ENCODE data around the gene CLECL1. TPM values are rescaled to one million over a fixed set of nuclear protein-coding genes. Genes with fewer than 3 reads are reported as not detected.

Gene CLECL1
- total RNA-seq, 1 experiment from 2014 or later = not detected

Other genes with a start within 250 kb of the CLECL1 start
- not detected for gene KLRB1, start 125.2 kb downstream of the CLECL1 start, total RNA-seq (2021; ENCODE audit: unreplicated experiment)
- 1.9 TPM for gene CLEC2D, start 63.4 kb downstream of the CLECL1 start, total RNA-seq (2021; ENCODE audit: unreplicated experiment)
- gene CD69, start 27.8 kb upstream of the CLECL1 start, total RNA-seq (2021; ENCODE audit: unreplicated experiment) = not detected
- gene KLRF1, start 94.4 kb upstream of the CLECL1 start, total RNA-seq (2021; ENCODE audit: unreplicated experiment) = not detected
- not detected for gene CLEC2B, start 136.3 kb upstream of the CLECL1 start, total RNA-seq (2021; ENCODE audit: unreplicated experiment)
- gene KLRF2, start 148.4 kb upstream of the CLECL1 start, total RNA-seq (2021; ENCODE audit: unreplicated experiment) = not detected
- not detected for gene CLEC2A, start 199.3 kb upstream of the CLECL1 start, total RNA-seq (2021; ENCODE audit: unreplicated experiment)
- not detected for gene CLEC12A, start 238.3 kb upstream of the CLECL1 start, total RNA-seq (2021; ENCODE audit: unreplicated experiment)

All from HCT116 (cell line).